ENCODE data around the gene ST3GAL3.
"Not testable (repeated sequence)": the region's sequence is repeated elsewhere in the genome, so short reads cannot be mapped to it uniquely, and the experiment has no call there.

The ST3GAL3 gene

GRCh38 chr1:43704838-43705237 lies 2.5 kb upstream of the ST3GAL3 start:
- peak; percentile 71 for DNase-seq

GRCh38 chr1:43705334-43705733 lies 2.0 kb upstream of the ST3GAL3 start:
- DNase-seq = peak; percentile 25

GRCh38 chr1:43705982-43706597 lies 1.2 kb upstream of the ST3GAL3 start:
- DNase-seq = peak; percentile 17

- DNase-seq = peak; percentile 72
Observed at GRCh38 chr1:43706598-43707189, 642 bp upstream of the ST3GAL3 start.

- no peak for DNase-seq
Observed at GRCh38 chr1:43708002-43708410, 670 bp downstream of the ST3GAL3 start.

- peak; percentile 80 for DNase-seq
Observed at GRCh38 chr1:43711049-43711448, 3.7 kb downstream of the ST3GAL3 start.

GRCh38 chr1:43711524-43712386 lies 4.4 kb downstream of the ST3GAL3 start:
- no peak for DNase-seq

- DNase-seq = no peak
Observed at GRCh38 chr1:43716559-43717281, 9.4 kb downstream of the ST3GAL3 start.

- DNase-seq = peak; percentile 24
Observed at GRCh38 chr1:43719063-43719462, 11.7 kb downstream of the ST3GAL3 start.

GRCh38 chr1:43719670-43720419 lies 12.5 kb downstream of the ST3GAL3 start:
- not testable (repeated sequence) for DNase-seq

GRCh38 chr1:43722810-43723209 lies 15.5 kb downstream of the ST3GAL3 start:
- no peak for DNase-seq

- DNase-seq = no peak
Observed at GRCh38 chr1:43729816-43730463, 22.6 kb downstream of the ST3GAL3 start.

- peak; percentile 74 for DNase-seq
Observed at GRCh38 chr1:43731867-43732531, 24.7 kb downstream of the ST3GAL3 start.

- DNase-seq = no peak
Observed at GRCh38 chr1:43736819-43737218, 29.5 kb downstream of the ST3GAL3 start.

- DNase-seq = no peak
Observed at GRCh38 chr1:43742026-43742425, 34.7 kb downstream of the ST3GAL3 start.

- no peak for DNase-seq
Observed at GRCh38 chr1:43743206-43743605, 35.9 kb downstream of the ST3GAL3 start.

GRCh38 chr1:43747736-43748135 lies 40.4 kb downstream of the ST3GAL3 start:
- DNase-seq = no peak

- DNase-seq = no peak
Observed at GRCh38 chr1:43750083-43750482, 42.7 kb downstream of the ST3GAL3 start.

- no peak for DNase-seq
Observed at GRCh38 chr1:43753422-43753821, 46.1 kb downstream of the ST3GAL3 start.

- no peak for DNase-seq
Observed at GRCh38 chr1:43754892-43755291, 47.6 kb downstream of the ST3GAL3 start.

- DNase-seq = no peak
Observed at GRCh38 chr1:43757343-43758053, 50.2 kb downstream of the ST3GAL3 start.
